Measurements from ENCODE around the gene SPECC1.

GRCh38 chr17:20098314-20098713, 89.2 kb downstream of the SPECC1 start:
- TF ChIP-seq, protein P1, sequence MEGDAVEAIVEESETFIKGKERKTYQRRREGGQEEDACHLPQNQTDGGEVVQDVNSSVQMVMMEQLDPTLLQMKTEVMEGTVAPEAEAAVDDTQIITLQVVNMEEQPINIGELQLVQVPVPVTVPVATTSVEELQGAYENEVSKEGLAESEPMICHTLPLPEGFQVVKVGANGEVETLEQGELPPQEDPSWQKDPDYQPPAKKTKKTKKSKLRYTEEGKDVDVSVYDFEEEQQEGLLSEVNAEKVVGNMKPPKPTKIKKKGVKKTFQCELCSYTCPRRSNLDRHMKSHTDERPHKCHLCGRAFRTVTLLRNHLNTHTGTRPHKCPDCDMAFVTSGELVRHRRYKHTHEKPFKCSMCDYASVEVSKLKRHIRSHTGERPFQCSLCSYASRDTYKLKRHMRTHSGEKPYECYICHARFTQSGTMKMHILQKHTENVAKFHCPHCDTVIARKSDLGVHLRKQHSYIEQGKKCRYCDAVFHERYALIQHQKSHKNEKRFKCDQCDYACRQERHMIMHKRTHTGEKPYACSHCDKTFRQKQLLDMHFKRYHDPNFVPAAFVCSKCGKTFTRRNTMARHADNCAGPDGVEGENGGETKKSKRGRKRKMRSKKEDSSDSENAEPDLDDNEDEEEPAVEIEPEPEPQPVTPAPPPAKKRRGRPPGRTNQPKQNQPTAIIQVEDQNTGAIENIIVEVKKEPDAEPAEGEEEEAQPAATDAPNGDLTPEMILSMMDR (IDR thresholded peaks at IDR 0.05; ENCODE audit: extremely low read depth in 1 of 2, insufficient read depth in 1 of 2, low read depth in 1 of 2, low read length in 2 of 2), result no peak
- no peak for TF ChIP-seq POLR2A (IDR thresholded peaks at IDR 0.05; ENCODE audit: low read depth, low read length)
- no peak for TF ChIP-seq FOS (IDR thresholded peaks at IDR 0.05; ENCODE audit: borderline replicate concordance, insufficient read depth, low read length)
- TF ChIP-seq POLR2AphosphoS5 (IDR thresholded peaks at IDR 0.05; ENCODE audit: insufficient read depth, low read depth, low read length), result no peak
